ENCODE measurements around the gene FBXO39.
"Not testable (repeated sequence)": the region's sequence is repeated elsewhere in the genome, so short reads cannot be mapped to it uniquely, and the experiment has no call there.

FBXO39 gene

DNA sequence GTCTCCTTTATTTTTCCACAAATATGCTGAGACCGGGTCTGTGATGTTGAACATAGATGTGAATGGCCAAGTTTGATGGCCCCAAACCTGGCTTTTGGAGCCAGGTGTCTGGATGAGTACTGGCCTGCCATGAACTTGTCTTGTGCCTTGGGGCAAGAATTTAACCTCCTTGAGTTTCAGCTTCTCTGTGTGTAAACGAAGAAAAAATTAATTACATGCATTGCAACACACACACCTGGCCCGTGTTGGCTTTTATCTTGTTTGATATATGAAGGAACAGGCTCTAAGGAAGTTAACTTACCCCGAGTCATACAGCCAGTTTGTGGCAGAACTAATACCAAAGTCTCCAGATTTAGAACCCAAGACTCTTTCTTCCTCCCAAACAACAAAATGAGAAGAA lies 13.1 kb downstream of the FBXO39 start:
- DNase-seq (ENCODE audit: low spot score) (no peak), FAIRE-seq (no peak)

DNA sequence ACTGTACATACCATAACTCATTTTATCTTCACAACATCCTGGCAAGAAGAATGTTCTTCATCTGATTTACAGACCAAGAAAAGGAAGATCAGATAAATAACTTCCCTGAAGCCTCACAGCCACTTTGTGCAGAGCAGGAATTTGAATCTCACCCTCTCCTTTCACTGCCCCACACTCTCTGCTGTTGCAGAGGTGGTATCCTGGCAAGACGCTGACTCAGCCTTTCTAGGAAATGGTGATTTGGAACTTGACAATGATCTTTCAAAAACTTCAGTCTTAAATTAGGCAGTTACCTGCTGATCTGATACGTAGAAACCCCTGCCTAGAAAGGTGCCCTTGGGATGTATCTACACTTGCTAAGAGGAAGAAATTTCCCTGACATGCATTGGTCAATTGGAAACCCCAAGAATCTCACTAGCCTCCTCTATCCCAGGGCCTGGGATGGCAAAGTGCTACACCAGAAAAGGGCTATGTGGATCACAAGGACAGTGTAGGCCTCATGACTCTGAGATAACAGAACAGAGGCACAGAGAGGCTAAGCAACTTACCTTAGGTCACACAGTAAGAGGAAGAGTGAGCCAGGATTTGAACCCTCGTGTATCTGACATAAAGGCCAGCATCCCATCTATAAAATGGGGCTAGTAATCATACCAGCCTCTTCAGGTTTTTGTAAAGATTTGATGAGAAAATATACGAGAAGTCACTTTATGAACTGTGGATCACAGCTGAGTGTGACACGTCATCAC lies 17.9 kb downstream of the FBXO39 start:
- FAIRE-seq (no peak), DNase-seq (ENCODE audit: low spot score) (no peak)

DNA sequence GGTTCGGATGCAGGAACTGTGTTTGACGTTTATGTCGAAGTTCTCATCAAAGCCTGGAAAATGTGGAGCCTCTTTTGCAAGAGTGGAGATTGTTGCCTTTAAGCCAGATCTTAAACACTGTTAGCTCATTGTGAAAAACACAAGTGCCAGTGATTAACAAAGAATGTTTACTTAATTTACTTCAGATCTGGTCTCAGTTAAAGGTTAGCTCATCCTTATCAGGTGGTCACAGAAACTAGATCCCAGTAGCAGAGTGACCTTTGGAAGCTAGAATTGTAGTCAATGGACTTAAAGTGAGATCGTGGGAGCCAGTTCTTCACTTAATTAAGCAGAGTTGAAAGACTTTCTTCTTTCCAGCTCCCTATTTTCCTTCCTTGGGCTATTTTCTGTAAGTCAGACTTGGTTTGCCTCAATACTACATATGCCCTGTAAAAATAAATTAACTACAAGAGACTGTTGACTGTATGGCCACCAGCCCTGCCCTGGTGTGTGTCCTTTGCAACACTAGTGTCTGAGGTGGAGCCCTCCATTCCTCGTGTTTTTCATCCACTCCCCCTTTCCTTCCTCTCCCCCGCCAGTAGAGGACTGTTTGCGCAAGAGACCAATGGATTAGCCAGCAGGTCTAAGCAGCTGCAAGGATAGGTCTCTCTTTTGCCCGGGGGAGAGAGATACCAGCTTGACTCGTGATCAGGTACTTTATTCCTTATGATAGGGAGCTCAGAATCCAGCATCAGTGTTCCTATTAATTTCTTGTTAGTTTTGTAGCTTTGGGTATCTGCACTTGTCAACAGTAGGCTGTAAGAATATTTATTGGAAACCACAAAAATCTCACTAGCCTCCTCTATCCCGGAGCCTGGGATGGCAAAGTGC lies 20.2 kb downstream of the FBXO39 start:
- no peak for FAIRE-seq
- DNase-seq (ENCODE audit: low spot score), result no peak

DNA sequence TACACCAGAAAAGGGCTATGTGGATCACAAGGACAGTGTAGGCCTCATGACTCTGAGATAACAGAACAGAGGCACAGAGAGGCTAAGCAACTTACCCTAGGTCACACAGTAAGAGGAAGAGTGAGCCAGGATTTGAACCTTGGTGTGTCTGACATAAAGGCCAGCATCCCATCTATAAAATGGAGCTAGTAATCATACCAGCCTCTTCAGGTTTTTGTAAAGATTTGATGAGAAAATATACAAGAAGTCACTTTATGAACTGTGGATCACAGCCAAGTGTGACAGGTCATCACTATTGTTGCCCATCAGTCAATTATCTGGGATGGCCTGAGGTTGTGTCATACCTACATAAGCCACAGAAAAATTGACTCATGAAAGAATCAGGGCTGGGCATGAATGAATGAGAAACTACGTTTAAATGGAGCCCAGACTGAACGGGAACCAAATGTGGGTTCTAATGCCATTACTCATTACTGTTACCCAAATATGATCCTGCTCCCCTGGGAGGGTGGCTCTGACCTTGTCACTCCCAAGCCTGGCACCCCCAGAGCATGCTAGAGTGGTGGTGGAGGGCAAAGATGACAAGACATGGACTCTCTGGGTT lies 21.0 kb downstream of the FBXO39 start:
- FAIRE-seq, result no peak
- DNase-seq (ENCODE audit: low spot score), result no peak

DNA sequence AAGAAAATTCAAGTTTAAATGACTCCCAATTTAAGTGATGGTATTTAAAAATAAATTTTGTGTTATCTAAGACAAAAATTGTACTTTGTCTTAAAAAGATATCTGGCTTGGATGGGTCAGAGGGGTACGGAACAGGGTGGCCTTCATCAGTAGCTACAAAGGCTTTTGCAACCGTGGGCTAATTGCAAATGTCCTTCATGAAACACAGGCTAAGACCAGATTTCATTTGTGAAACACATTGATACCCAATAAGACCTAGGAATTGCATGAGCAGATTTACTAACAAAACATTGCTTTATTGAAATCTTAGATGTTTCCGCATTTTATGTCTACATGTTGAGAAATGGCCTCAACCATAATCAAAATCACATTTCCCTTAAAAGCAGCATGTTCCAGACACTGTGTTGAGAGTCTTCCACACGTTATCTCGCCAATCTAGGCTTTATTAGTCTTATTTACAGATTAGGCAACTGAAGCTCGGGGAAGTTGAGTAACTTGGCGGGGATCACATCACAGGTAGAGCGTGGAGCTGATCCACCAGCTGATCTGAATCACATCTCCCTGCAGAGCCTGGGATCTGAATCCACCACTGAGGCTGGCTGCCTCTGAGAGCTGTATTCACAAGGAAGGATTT lies 21.8 kb downstream of the FBXO39 start:
- FAIRE-seq (no peak), DNase-seq (ENCODE audit: low spot score) (no peak)

DNA sequence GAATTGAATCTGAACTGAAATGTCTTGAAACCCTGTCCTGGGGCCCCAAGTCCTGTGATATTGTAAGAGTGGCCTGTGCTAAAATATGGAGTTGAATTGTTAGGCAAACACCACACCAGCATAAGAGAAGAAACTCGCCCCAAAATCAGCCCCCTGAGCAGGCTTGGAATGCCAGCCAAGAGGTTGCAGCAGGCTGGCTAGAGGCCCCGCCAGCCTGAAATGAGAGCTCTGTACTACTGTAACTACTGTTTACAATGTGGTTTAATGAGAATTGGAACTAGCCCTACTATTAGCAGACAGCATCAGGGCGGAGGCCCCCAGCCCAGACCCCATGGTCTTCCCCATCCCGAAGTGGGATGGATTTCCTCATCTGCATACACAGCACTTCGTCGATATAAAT lies 23.7 kb downstream of the FBXO39 start:
- DNase-seq (ENCODE audit: low spot score), result no peak
- no peak for FAIRE-seq

DNA sequence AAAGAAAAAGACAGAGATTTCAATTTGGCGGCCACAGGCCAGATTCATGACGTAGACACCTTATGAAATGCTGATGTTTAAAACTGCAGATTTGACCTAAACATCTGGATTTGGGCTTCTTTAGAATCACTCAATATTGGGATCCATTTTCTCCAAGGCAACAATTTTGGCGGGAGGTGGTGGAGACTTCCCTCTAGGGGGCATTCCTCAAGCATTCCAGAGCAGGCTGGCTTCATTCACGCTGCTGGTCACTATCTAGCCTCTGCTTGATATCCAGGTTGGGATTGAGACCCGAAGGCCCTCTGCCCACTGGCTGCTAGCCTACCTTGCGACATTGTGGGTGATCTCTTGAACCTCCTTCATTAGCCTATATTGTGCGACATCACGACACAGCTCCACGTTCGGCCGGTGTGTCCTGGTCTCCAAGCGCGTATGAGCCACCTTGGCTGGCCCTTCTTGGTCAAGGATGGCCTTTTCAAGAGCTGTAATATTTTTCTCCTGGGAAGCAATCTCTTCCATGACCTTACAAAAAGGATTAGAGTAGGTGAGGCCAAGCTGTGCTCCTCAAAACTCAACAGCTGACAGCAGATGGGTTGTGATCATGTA lies 24.5 kb downstream of the FBXO39 start:
- no peak for FAIRE-seq
- no peak for DNase-seq (ENCODE audit: low spot score)

DNA sequence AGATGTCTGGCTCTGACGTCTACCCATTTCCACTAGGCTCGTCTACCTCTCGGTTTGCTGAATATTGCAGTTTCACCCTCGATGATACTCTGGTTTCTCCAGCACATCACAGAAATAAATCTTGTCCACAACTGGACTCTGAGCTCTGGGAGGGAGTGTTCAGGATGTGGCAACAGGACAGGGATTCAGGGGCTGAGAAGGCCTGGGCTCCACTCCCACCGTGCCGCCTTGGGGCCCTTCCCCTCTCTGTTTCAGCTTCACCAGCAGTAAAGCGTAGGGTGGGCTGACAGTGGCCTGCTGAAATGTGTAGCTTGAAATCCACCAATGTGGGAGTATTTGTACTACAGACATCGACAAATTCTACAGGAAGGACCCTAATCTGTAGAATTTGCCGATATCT lies 35.5 kb downstream of the FBXO39 start:
- DNase-seq (ENCODE audit: low spot score) (no peak), FAIRE-seq (no peak)

DNA sequence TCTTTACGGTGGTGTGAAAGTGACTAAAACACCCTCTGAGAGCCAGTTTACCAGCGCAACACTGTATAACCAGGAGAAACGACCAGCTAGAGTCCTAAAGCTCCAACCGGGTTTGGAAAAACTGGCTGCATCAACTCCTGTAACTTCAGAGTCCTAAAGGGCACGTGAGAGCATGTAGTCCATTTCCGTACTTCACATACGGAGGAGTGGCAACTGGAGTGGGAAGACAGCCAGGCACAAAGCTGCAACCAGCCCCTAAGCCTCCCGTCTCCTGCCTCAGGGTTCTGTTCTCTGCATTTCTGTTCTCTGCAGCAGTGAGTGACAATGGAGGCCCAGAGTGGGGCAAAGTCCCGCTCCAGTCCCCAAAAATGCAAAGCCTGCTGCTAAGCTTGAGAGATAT lies 36.3 kb downstream of the FBXO39 start:
- no peak for DNase-seq (ENCODE audit: low spot score)
- FAIRE-seq, result no peak

DNA sequence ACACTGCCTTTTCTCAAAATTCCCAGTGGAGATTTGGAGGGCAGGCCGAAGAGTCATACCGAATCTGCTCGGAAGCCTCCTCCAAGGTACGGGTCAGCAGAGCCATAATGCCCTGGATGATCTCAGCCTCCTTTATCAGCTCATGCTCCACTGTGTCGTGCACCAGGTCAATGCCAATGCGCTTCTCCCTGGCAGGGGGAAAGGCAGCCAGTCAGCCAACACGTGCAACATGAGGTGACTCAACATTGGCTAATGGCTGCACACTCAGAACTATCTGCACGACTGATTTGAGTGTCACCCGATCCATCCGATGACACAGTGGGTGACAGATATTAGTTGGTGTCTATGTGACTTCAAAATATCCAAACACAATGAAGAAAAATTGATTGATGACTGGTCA lies 39.8 kb downstream of the FBXO39 start:
- no peak for DNase-seq (ENCODE audit: low spot score)
- no peak for FAIRE-seq

DNA sequence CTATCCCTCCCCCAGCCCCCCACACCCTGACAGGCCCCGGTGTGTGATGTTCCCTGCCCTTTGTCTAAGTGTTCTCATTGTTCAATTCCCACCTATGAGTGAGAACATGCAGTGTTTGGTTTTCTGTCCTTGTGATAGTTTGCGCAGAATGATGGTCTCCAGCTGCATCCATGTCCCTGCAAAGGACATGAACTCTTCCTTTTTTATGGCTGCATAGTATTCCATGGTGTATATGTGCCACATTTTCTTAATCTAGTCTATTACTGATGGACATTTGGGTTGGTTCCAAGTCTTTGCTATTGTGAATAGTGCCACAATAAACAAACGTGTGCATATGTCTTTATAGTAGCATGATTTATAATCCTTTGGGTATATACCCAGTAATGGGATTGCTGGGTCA lies 40.4 kb downstream of the FBXO39 start:
- not testable (repeated sequence) for DNase-seq (ENCODE audit: low spot score); FAIRE-seq

DNA sequence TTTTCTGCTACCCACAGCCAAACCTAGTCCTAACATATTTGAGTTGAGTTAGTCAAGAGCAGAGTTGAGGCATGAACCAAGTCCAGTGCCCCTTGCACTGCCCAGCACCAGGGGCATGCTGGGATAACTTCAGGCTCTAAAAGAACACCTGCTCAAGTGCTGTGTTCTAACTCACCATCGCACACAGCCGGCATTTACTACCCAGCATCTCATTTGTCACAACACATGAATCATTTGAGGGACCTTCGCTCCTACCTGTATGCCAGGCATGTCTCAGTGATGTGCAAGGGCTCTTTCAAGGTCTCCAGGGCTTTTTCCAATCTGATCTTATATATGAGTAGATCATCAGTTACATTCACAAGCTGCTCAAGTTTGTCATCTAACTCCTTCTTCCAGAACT lies 42.9 kb downstream of the FBXO39 start:
- no peak for DNase-seq (ENCODE audit: low spot score)
- no peak for FAIRE-seq

DNA sequence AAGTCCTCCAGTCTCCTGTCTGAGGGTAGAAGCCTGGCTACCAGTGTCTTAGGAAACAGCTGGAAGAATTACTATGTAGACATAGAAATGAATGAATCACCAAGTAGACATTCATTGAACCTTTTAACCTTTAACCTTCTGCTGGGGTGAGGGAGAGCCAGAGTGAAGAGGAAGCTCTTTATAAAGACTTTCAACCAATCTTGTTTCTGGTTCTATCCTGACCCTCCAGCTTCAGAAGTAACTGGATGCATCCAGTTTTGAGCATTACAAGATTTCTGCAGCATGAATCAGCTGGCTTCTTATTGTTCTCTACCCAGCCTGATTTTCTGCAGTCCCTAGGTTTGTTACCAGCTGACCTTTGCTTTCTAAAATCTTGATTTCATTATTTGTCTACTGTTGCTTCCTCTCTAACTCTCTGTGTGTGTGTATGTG lies 47.0 kb downstream of the FBXO39 start:
- peak; percentile 28 for DNase-seq (ENCODE audit: low spot score)
- FAIRE-seq, result no peak

DNA sequence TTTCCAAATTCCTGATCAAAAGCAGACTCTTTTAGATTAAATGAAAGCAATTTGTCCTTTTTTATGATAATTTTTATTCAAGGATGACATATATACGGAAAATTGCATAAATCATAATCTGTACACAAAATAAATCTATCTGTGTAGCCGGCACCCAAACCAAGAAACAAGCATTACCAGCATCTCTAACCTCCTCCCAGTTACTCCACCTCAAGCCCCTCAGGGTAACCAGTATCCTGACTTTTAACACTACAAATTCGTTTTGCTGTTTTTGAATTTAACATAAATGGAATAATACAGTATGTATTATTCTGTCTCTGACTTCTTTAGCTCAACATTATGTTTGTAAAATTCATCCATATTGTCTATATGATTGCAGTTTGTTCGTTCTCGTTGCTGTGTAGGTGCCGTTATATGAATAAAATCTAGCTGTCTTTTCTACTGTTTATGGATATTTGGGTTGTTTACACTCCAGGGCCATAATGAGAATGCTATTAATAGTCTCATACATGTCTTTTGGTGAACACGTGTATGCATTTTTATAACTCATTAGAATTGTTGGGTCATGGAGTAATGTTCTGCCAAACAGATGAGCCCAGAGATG lies 54.5 kb downstream of the FBXO39 start:
- no peak for FAIRE-seq

DNA sequence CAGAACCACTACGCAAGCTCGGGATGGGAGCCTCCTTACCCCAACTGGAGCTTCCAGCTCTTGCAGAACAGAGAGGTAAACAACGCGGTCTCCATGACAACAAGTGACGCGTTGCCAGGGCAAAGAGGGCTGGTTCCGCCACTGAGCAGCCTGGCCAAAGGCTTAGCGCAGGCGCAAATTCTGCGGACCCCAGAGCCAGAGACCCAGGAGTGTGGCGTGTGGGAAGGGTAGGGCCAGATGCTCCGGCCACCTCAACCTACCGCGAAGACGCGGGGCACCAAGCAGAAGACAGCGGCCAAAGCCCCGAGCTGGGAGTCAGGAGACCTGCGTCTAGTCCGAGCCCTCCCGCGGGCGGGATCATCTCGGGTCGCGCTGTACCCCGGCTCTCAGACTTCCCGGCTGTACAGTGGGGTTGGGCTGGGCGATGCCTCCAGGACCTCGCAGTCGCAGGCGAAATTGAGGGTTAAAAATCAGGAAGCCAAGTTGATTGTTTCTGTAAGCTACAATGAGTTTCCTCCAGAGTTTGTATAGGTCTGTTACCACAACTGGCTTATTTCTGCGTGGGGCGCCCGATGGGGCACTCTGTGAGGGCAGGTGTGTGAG lies 55.7 kb downstream of the FBXO39 start, which contains the start of gene TEKT1:
TSS of gene TEKT1 (minus strand) at position 69 of the 603 bp plus-strand sequence. CDS start 1,353 bp downstream, outside the sequence.
- FAIRE-seq, result no peak
- peak; percentile 83 for DNase-seq (ENCODE audit: low spot score)

More for the DNA sequence above, 54.5 kb downstream of the FBXO39 start:
- no peak for DNase-seq (ENCODE audit: low spot score)
